HepG2 (cell line): ENCODE results near the gene HDAC4. TPM values are rescaled to one million over a fixed set of nuclear protein-coding genes. Genes with fewer than 3 reads are reported as not detected.

Experiments
- ATAC-seq: fragments of 200-7000 bp; cut with Tn5 transposase; 3 replicates; pipeline ENCODE4 v1.9.1; 2020; ENCODE audit warnings: mild to moderate bottlenecking, moderate library complexity
- BruUV-seq: library from RNA; stranded (reverse); fragments of 400-500 nt; replicated peaks from 2 replicates; lab custom pipeline; 2021; lab: Mats Ljungman, UMichigan
- CTCF ChIA-PET: fragments of 300-600 bp; formaldehyde crosslinking; extraction: SDS; loops from one replicate; lab custom pipeline; 2021; ENCODE audit warnings: low total read pairs, inconsistent platforms, low intra/inter-chr PET ratio; lab: Yijun Ruan, JAX
- POLR2A ChIA-PET: fragments of 350-600 bp; sonication (Branson Sonifier 250); formaldehyde crosslinking; loops from one replicate; lab custom pipeline; 2020; ENCODE audit warnings: antibody characterized with exemption, inconsistent platforms; lab: Yijun Ruan, JAX
- DNase-seq: peaks from one replicate; pipeline ENCODE4 v3.0.0-alpha.2; 2015; ENCODE audit warnings: low spot score
- FAIRE-seq: peaks from 3 replicates; lab custom pipeline; 2011; peaks lifted over from hg19 to GRCh38; lab: Jason Lieb, UNC
- H2AFZ ChIP-seq: one replicate; pipeline ENCODE4 v1.6.1; 2011; ENCODE audit warnings: low read length, inconsistent platforms
- H3K27ac ChIP-seq: fragments of 300-600 bp; 3 replicates; pipeline ENCODE4 v1.8.0; 2011; ENCODE audit warnings: mixed run types, mild to moderate bottlenecking, mixed read lengths, low read length, inconsistent platforms; ENCODE audit not compliant: insufficient read depth; ENCODE audit errors: extremely low read length
- H3K27me3 ChIP-seq, 2 experiments: fragments of 200-600 bp in 1 of 2; 2 replicates in 1 of 2; 3 replicates in 1 of 2; pipeline versions ENCODE4 v1.6.0 to v1.8.0; 2011; ENCODE audit warnings: low read length in 2 of 2, mild to moderate bottlenecking in 2 of 2, moderate library complexity in 2 of 2, inconsistent platforms in 1 of 2; ENCODE audit not compliant: insufficient read depth in 2 of 2, control insufficient read depth in 1 of 2
- H3K36me3 ChIP-seq, 2 experiments: fragments of 200-600 bp in 1 of 2; replicated peaks in 1 of 2; 2 replicates in 1 of 2; 3 replicates in 1 of 2; pipeline versions ENCODE4 v1.5.1 to v1.8.0; 2011; ENCODE audit warnings: low read length in 2 of 2, inconsistent platforms in 1 of 2; ENCODE audit not compliant: insufficient read depth in 2 of 2, control insufficient read depth in 1 of 2
- H3K4me1 ChIP-seq: 2 replicates; pipeline ENCODE4 v1.5.1; 2012; ENCODE audit warnings: low read length, inconsistent platforms; ENCODE audit not compliant: insufficient read depth
- H3K4me2 ChIP-seq: 2 replicates; pipeline ENCODE4 v1.6.0; 2011; ENCODE audit warnings: low read depth, low read length, inconsistent platforms
- H3K4me3 ChIP-seq, 3 experiments: fragments of 200-600 bp in 1 of 3; sonication (generic), shearing (Covaris generic) in 1 of 3; replicated peaks in 1 of 3; 2 replicates each; pipeline ENCODE4 v1.5.1; 2011 to 2016; ENCODE audit warnings: low read length in 3 of 3, inconsistent platforms in 2 of 3, low read depth in 2 of 3, mild to moderate bottlenecking in 2 of 3, control low read depth in 1 of 3, mixed read lengths in 1 of 3; ENCODE audit not compliant: insufficient read depth in 1 of 3
- H3K79me2 ChIP-seq: one replicate; pipeline ENCODE4 v1.6.1; 2011; ENCODE audit warnings: low read length, inconsistent platforms; ENCODE audit not compliant: insufficient read depth
- H3K9ac ChIP-seq: 2 replicates; pipeline ENCODE4 v1.6.0; 2011; ENCODE audit warnings: mild to moderate bottlenecking, low read depth, low read length, inconsistent platforms; ENCODE audit not compliant: insufficient read depth
- H3K9me3 ChIP-seq: 2 replicates; pipeline ENCODE4 v1.5.1; 2012; ENCODE audit warnings: mild to moderate bottlenecking, low read length
- H4K20me1 ChIP-seq: 2 replicates; pipeline ENCODE4 v1.6.0; 2011; ENCODE audit warnings: inconsistent platforms, mild to moderate bottlenecking, low read length, moderate library complexity; ENCODE audit not compliant: insufficient read depth
- CBX1 ChIP-seq: IDR thresholded peaks from one replicate; pipeline ENCODE4 v1.6.1; 2016; ENCODE audit warnings: antibody characterized with exemption, low read depth
- CHD2 ChIP-seq: IDR thresholded peaks from 2 replicates; pipeline ENCODE4 v1.6.1; 2011; ENCODE audit warnings: low read depth, low read length, improper control_type of control experiment
- ESRRA ChIP-seq: sonication (generic); formaldehyde crosslinking; IDR thresholded peaks from 2 replicates; pipeline ENCODE4 v1.5.1; 2020; ENCODE audit warnings: mild to moderate bottlenecking, low read depth, missing genetic modification reagents
- MEF2D ChIP-seq: sonication (generic); formaldehyde crosslinking; IDR thresholded peaks from 2 replicates; pipeline ENCODE4 v1.5.1; 2020; ENCODE audit warnings: mild to moderate bottlenecking, missing genetic modification reagents
- POLR2G ChIP-seq: fragments of 200-400 bp; formaldehyde crosslinking; IDR thresholded peaks from 2 replicates; pipeline ENCODE4 v1.6.1; 2018; ENCODE audit warnings: mild to moderate bottlenecking, low read depth, low read length, moderate library complexity
- ZFP62 ChIP-seq: sonication (generic); formaldehyde crosslinking; IDR thresholded peaks from 2 replicates; pipeline ENCODE4 v1.4.0; 2020; ENCODE audit warnings: missing genetic modification reagents
- ZNF207 ChIP-seq: fragments of 450-650 bp; IDR thresholded peaks from 2 replicates; pipeline ENCODE4 v1.6.1; 2016; ENCODE audit warnings: antibody characterized with exemption, borderline replicate concordance
- ZNF652 ChIP-seq: IDR thresholded peaks from 2 replicates; pipeline ENCODE4 v1.6.1; 2016; ENCODE audit warnings: low read depth, borderline replicate concordance
- ZSCAN29 ChIP-seq: sonication (generic); formaldehyde crosslinking; conservative IDR thresholded peaks from 2 replicates; pipeline ENCODE4 v1.4.0; 2020; ENCODE audit warnings: mild to moderate bottlenecking, missing genetic modification reagents
- WGBS: methylation state at CpG from one replicate; pipeline ENCODE4 v1.1.6; 2017; ENCODE audit warnings: low lambda C conversion rate; 5-methylcytosine and 5-hydroxymethylcytosine counted together
- in situ Hi-C: cut with HindIII; loops from 2 replicates; pipeline ENCODE4 v1.10.0; 2017; ENCODE audit warnings: low pct_unique_long_range_greater_than_20kb; ENCODE audit not compliant: extremely low pct_ligation_motif_present
- intact Hi-C: fragments of 100-400 bp; cut with micrococcal nuclease; formaldehyde crosslinking; loops from one replicate; pipeline ENCODE4 v1.10.0; 2022; ENCODE audit not compliant: unreplicated experiment
- polyA plus RNA-seq, 8 experiments: library from polyadenylated mRNA; depleted of rRNA in 3 of 8; stranded (reverse) in 7 of 8; unstranded in 1 of 8; fragments of >200 nt; fragmentation: Illumina TruSeq in 4 of 8; extraction: Trizol in 4 of 8; gene quantifications; 2 replicates each; pipeline versions ENCODE4 v1.2.1 to v1.2.3, GENCODE V29; 2011 to 2016; ENCODE audit warnings: low read depth in 4 of 8, missing spikeins in 1 of 8, mixed read lengths in 1 of 8; ENCODE audit not compliant: insufficient read depth in 1 of 8
- total RNA-seq, 5 experiments: library from RNA; depleted of rRNA; stranded (reverse); fragments of >200 nt; fragmentation: Illumina TruSeq; extraction: Trizol; gene quantifications; 2 replicates each; pipeline ENCODE4 v1.2.3, GENCODE V29; 2016; ENCODE audit warnings: low read depth in 1 of 5

The HDAC4 gene
- total and polyA plus RNA-seq, 2 of the 13 experiments (the other 11 are each of a cell fraction or from before 2014, with no cell fraction given), result 10.1 to 11.5 TPM

- H3K36me3 ChIP-seq, result peaks cover 16 to 31% of the 10 kb centered on the region in 2 experiments; a peak in 3 of 5 replicates
- ChIA-PET CTCF (no interaction called here), POLR2A (no interaction called here)
- TF ChIP-seq CBX1 (no peak), ESRRA (CRISPR knock-in tag) (no peak), ZNF207 (no peak), ZFP62 (CRISPR knock-in tag) (no peak), ZNF652 (CRISPR knock-in tag) (no peak), POLR2G (no peak), MEF2D (CRISPR knock-in tag) (no peak), ZSCAN29 (no peak), CHD2 (no peak)
- H4K20me1 ChIP-seq, result no peaks in the 10 kb centered on the region; the same call in 1 of the 2 replicates
- no peaks in the 10 kb centered on the region for H3K79me2 ChIP-seq
- H3K9ac ChIP-seq, result no peak overlapping the region
- in situ Hi-C loops, result no loop called here
- 100% methylated on average over 2 of the region's 2 CpGs for WGBS
- no peak overlapping the region for H3K4me2 ChIP-seq
- no peak overlapping the region for H3K27ac ChIP-seq
- intact Hi-C loops, result no loop called here
- no peak overlapping the region for H3K4me3 ChIP-seq
- H2AFZ ChIP-seq, result no peak overlapping the region
- DNase-seq (no peak), ATAC-seq (no peak), FAIRE-seq (no peak)
- H3K4me1 ChIP-seq, result peaks cover 24% of the 10 kb centered on the region
- no peaks in the 10 kb centered on the region for H3K27me3 ChIP-seq
- no TSS peak for BruUV-seq
- H3K9me3 ChIP-seq, result no peaks in the 10 kb centered on the region; the same call in 1 of the 2 replicates
Measured at GRCh38 chr2:239184179-239184578, 216.6 kb downstream of the HDAC4 start.
